ENCODE data around the gene NME8.

NME8 gene

GRCh38 chr7:37932543-37932942, 84.1 kb downstream of the NME8 start:
- TF ChIP-seq CTCF (IDR thresholded peaks at IDR 0.05): no peak
- no peak for DNase-seq
- Mint-ChIP-seq H3K27me3 (ENCODE audit: low read depth, poor library complexity) (no peaks in the 10 kb centered on the region), H3K27ac (no peak overlapping the region), H3K4me3 (no peak overlapping the region), H3K4me1 (no peaks in the 10 kb centered on the region), H3K9me3 (peaks cover 14% of the 10 kb centered on the region), H3K36me3 (ENCODE audit: low read depth) (no peaks in the 10 kb centered on the region)

- Mint-ChIP-seq H3K27ac (no peak overlapping the region), H3K27me3 (ENCODE audit: low read depth, poor library complexity) (no peaks in the 10 kb centered on the region), H3K9me3 (peaks cover 16% of the 10 kb centered on the region), H3K36me3 (ENCODE audit: low read depth) (no peaks in the 10 kb centered on the region), H3K4me1 (no peaks in the 10 kb centered on the region), H3K4me3 (no peak overlapping the region)
- no peak for TF ChIP-seq CTCF (IDR thresholded peaks at IDR 0.05)
- no peak for DNase-seq
Measured at GRCh38 chr7:37933018-37933566, 84.7 kb downstream of the NME8 start.

GRCh38 chr7:37942934-37943610, 94.7 kb downstream of the NME8 start:
- Mint-ChIP-seq H3K9me3 (peaks cover 10% of the 10 kb centered on the region), H3K36me3 (ENCODE audit: low read depth) (no peaks in the 10 kb centered on the region), H3K27ac (peak overlapping the region; percentile 6), H3K4me3 (no peak overlapping the region), H3K4me1 (peaks cover 37% of the 10 kb centered on the region), H3K27me3 (ENCODE audit: low read depth, poor library complexity) (no peaks in the 10 kb centered on the region)
- peak; percentile 21 for DNase-seq
- TF ChIP-seq CTCF (IDR thresholded peaks at IDR 0.05): no peak

- peaks cover 3% of the 10 kb centered on the region for H3K27me3 Mint-ChIP-seq (ENCODE audit: low read depth, poor library complexity)
Measured at GRCh38 chr7:37943905-37944736, 95.7 kb downstream of the NME8 start.

GRCh38 chr7:37944737-37945054, 96.3 kb downstream of the NME8 start:
- peaks cover 3% of the 10 kb centered on the region for H3K27me3 Mint-ChIP-seq (ENCODE audit: low read depth, poor library complexity)
- no peaks in the 10 kb centered on the region for H3K36me3 Mint-ChIP-seq (ENCODE audit: low read depth)
- no peak overlapping the region for H3K4me3 Mint-ChIP-seq
- TF ChIP-seq CTCF (IDR thresholded peaks at IDR 0.05): no peak
- peak overlapping the region; percentile 4 for H3K27ac Mint-ChIP-seq
- no peak for DNase-seq
- peaks cover 38% of the 10 kb centered on the region for H3K4me1 Mint-ChIP-seq
- H3K9me3 Mint-ChIP-seq: no peaks in the 10 kb centered on the region

More at GRCh38 chr7:37943905-37944736, 95.7 kb downstream of the NME8 start:
- peaks cover 38% of the 10 kb centered on the region for H3K4me1 Mint-ChIP-seq
- H3K36me3 Mint-ChIP-seq (ENCODE audit: low read depth): no peaks in the 10 kb centered on the region
- no peak for TF ChIP-seq CTCF (IDR thresholded peaks at IDR 0.05)
- no peak overlapping the region for H3K4me3 Mint-ChIP-seq
- H3K9me3 Mint-ChIP-seq: peaks cover 4% of the 10 kb centered on the region
- peak overlapping the region; percentile 4 for H3K27ac Mint-ChIP-seq
- DNase-seq: no peak

Data from nephron progenitor cell (in vitro differentiated cells).